Transverse colon (tissue), 3 donors: ENCODE results near the gene LRP11.
"Not testable (repeated sequence)": the region's sequence is repeated elsewhere in the genome, so short reads cannot be mapped to it uniquely, and the experiment has no call there.

ENCODE experiments used
- POLR2A ChIP-seq: fragments of 450-650 bp; IDR thresholded peaks from one replicate; pipeline ENCODE4 v1.6.1; 2016; ENCODE audit warnings: antibody characterized with exemption, mild to moderate bottlenecking, moderate library complexity
- TF ChIP-seq, protein P1 (sequence below), 5 experiments: fragments of 200-600 bp in 3 of 5; fragments of 450-650 bp in 2 of 5; sonication (generic) in 3 of 5; IDR thresholded peaks; 1 replicate in 2 of 5; 2 replicates in 3 of 5; pipeline ENCODE4 v1.5.1; 2016 to 2017; ENCODE audit warnings: antibody characterized with exemption in 5 of 5, inconsistent platforms in 3 of 5, mild to moderate bottlenecking in 2 of 5, moderate library complexity in 1 of 5

DNA sequence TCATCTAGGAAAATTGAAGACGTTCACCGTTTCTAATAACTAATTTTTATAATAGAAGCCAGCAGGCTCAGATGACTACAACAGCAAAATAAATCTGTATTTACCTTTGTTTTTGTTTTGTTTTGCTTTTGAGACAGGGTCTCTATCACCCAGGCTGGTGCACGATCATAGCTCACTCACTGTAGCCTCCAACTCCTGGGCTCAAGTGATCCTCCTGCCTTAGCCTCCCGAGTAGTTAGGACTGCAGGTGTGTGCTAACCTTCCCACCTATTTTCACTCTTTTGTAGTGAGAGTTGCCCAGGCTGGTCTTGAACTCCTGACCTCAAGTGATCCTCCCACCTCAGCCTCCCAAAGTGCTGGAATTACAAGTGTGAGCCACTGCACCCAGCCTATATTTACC is 10.1 kb downstream of the LRP11 start:
- not testable (repeated sequence) for TF ChIP-seq POLR2A
- TF ChIP-seq, protein P1, sequence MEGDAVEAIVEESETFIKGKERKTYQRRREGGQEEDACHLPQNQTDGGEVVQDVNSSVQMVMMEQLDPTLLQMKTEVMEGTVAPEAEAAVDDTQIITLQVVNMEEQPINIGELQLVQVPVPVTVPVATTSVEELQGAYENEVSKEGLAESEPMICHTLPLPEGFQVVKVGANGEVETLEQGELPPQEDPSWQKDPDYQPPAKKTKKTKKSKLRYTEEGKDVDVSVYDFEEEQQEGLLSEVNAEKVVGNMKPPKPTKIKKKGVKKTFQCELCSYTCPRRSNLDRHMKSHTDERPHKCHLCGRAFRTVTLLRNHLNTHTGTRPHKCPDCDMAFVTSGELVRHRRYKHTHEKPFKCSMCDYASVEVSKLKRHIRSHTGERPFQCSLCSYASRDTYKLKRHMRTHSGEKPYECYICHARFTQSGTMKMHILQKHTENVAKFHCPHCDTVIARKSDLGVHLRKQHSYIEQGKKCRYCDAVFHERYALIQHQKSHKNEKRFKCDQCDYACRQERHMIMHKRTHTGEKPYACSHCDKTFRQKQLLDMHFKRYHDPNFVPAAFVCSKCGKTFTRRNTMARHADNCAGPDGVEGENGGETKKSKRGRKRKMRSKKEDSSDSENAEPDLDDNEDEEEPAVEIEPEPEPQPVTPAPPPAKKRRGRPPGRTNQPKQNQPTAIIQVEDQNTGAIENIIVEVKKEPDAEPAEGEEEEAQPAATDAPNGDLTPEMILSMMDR (IDR thresholded peaks at IDR 0.05) = not testable (repeated sequence)
